Fibroblast of lung (primary cell): ENCODE results near the gene HOXA13. TPM values are rescaled to one million over a fixed set of nuclear protein-coding genes. Genes with fewer than 3 reads are reported as not detected.

Source experiments
- DNase-seq, 2 donors: peaks; one replicate each; pipeline versions ENCODE4 v3.0.0 to v3.0.0-alpha.2; 2010; ENCODE audit warnings: low read depth in 2 of 2
- H2AFZ ChIP-seq: 2 replicates; pipeline ENCODE4 v1.5.1; 2012; ENCODE audit warnings: low read length, control low read depth, inconsistent platforms
- H3K27ac ChIP-seq: 2 replicates; pipeline ENCODE4 v1.5.1; 2011; ENCODE audit warnings: low read length, control low read depth; ENCODE audit not compliant: insufficient read depth
- H3K27me3 ChIP-seq: 2 replicates; pipeline ENCODE4 v1.5.1; 2011; ENCODE audit warnings: mild to moderate bottlenecking, low read length; ENCODE audit not compliant: control insufficient read depth, insufficient read depth
- H3K36me3 ChIP-seq: 2 replicates; pipeline ENCODE4 v1.5.1; 2011; ENCODE audit warnings: low read length; ENCODE audit not compliant: control insufficient read depth, insufficient read depth
- H3K4me1 ChIP-seq: 2 replicates; pipeline ENCODE4 v1.5.1; 2011; ENCODE audit warnings: low read length; ENCODE audit not compliant: control insufficient read depth, insufficient read depth; ENCODE audit errors: extremely low read depth
- H3K4me2 ChIP-seq: 2 replicates; pipeline ENCODE4 v1.5.1; 2011; ENCODE audit warnings: low read length, control low read depth; ENCODE audit not compliant: insufficient read depth; ENCODE audit errors: extremely low read depth
- H3K4me3 ChIP-seq, 4 experiments: fragments of 200-600 bp in 1 of 4; sonication (generic) in 1 of 4; replicated peaks in 1 of 4; 2 replicates each; pipeline ENCODE4 v1.5.1; 2011 to 2016; ENCODE audit warnings: low read length in 4 of 4, low read depth in 3 of 4, mild to moderate bottlenecking in 3 of 4, control low read depth in 2 of 4, inconsistent platforms in 1 of 4, mixed read lengths in 1 of 4; ENCODE audit not compliant: insufficient read depth in 1 of 4; ENCODE audit errors: control extremely low read depth in 1 of 4
- H3K79me2 ChIP-seq: 2 replicates; pipeline ENCODE4 v1.5.1; 2012; ENCODE audit warnings: mild to moderate bottlenecking, low read length, inconsistent platforms; ENCODE audit not compliant: control insufficient read depth, insufficient read depth
- H3K9ac ChIP-seq: 2 replicates; pipeline ENCODE4 v1.5.1; 2011; ENCODE audit warnings: mild to moderate bottlenecking, low read length, control low read depth; ENCODE audit not compliant: insufficient read depth
- H3K9me3 ChIP-seq: 2 replicates; pipeline ENCODE4 v1.5.1; 2012; ENCODE audit warnings: low read depth, low read length; ENCODE audit not compliant: control insufficient read depth, insufficient read depth
- H4K20me1 ChIP-seq: 2 replicates; pipeline ENCODE4 v1.5.1; 2011; ENCODE audit warnings: low read length; ENCODE audit not compliant: control insufficient read depth, insufficient read depth; ENCODE audit errors: extremely low read depth
- CTCF ChIP-seq, 2 donors: IDR thresholded peaks in 1 of 2; conservative IDR thresholded peaks in 1 of 2; 1 replicate in 1 of 2; 2 replicates in 1 of 2; pipeline ENCODE4 v1.5.1; 2011 to 2012; ENCODE audit warnings: low read length in 2 of 2, control low read depth in 1 of 2, inconsistent platforms in 1 of 2, low read depth in 1 of 2, mild to moderate bottlenecking in 1 of 2
- EZH2 ChIP-seq: IDR thresholded peaks from 2 replicates; pipeline ENCODE4 v1.5.1; 2012; ENCODE audit warnings: low read length, control low read depth, mild to moderate bottlenecking; ENCODE audit errors: missing control alignments
- polyA plus RNA-seq, 2 donors: library from polyadenylated mRNA; depleted of rRNA in 1 of 2; stranded (reverse) in 1 of 2; unstranded in 1 of 2; fragments of >200 nt; gene quantifications; 2 replicates each; pipeline ENCODE4 v1.2.1, GENCODE V29; 2011 to 2012; ENCODE audit warnings: missing spikeins in 1 of 2
- total RNA-seq: library from RNA; depleted of rRNA; stranded (reverse); fragments of >200 nt; gene quantifications from 2 replicates; pipeline ENCODE4 v1.2.1, GENCODE V29; 2014

Gene HOXA13
- total and polyA plus RNA-seq, 2 donors (not counting 1 experiment from before 2014, with no cell fraction given): not detected

DNA sequence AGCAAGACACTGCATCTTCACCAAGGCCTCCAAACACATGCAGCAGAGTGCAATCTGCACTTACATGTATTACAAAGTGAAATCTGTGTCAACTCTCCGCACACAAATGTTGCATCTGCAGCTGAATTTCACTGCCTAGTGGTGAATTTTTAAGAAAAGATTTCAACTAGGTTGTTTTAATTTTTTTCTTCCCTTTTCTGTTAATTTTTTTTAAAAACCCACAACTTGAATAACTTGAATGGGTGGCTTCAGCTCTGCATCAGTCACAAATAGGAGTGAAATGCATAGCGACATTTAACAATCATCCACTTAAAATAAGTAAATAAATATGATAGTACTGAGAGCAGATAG is 5.9 kb downstream of the HOXA13 start:
- H3K4me3 ChIP-seq: no peak overlapping the region

GRCh38 chr7:27193335-27194001 is 6.4 kb downstream of the HOXA13 start:
- no peaks in the 10 kb centered on the region for H3K4me1 ChIP-seq
- H4K20me1 ChIP-seq: no peaks in the 10 kb centered on the region
- TF ChIP-seq EZH2 (peak; percentile 91), CTCF (conservative IDR thresholded peaks at IDR 0.05 in 1 of 2, IDR thresholded peaks at IDR 0.05 in 1 of 2; ENCODE audit: low read depth in 1 of 2, low read length in 2 of 2) (no peak)
- no peaks in the 10 kb centered on the region for H3K9me3 ChIP-seq
- no peak overlapping the region for H3K27ac ChIP-seq
- peaks cover 72% of the 10 kb centered on the region for H3K27me3 ChIP-seq
- H2AFZ ChIP-seq: no peak overlapping the region
- H3K4me2 ChIP-seq: no peak overlapping the region
- H3K4me3 ChIP-seq: no peak overlapping the region
- no peaks in the 10 kb centered on the region for H3K79me2 ChIP-seq
- DNase-seq: no peak
- no peaks in the 10 kb centered on the region for H3K36me3 ChIP-seq
- H3K9ac ChIP-seq: no peak overlapping the region

More for the DNA sequence above, 5.9 kb downstream of the HOXA13 start:
- Histone ChIP-seq H2AFZ (no peak overlapping the region), H3K4me2 (no peak overlapping the region), H3K79me2 (no peaks in the 10 kb centered on the region), H3K27ac (no peak overlapping the region), H3K27me3 (peaks cover 76% of the 10 kb centered on the region), H4K20me1 (no peaks in the 10 kb centered on the region), H3K36me3 (no peaks in the 10 kb centered on the region), H3K9ac (no peak overlapping the region), H3K9me3 (no peaks in the 10 kb centered on the region), H3K4me1 (no peaks in the 10 kb centered on the region)
- DNase-seq: no peak
- TF ChIP-seq EZH2: peak; percentile 5
- no peak for TF ChIP-seq CTCF (conservative IDR thresholded peaks at IDR 0.05 in 1 of 2, IDR thresholded peaks at IDR 0.05 in 1 of 2; ENCODE audit: low read depth in 1 of 2, low read length in 2 of 2)

- H3K27ac ChIP-seq: no peak overlapping the region
- no peak overlapping the region for H2AFZ ChIP-seq
- peak overlapping the region in 1 of 4 experiments; percentile 28 for H3K4me3 ChIP-seq
Observed at GRCh38 chr7:27192546-27193334, 7.2 kb downstream of the HOXA13 start.

More at GRCh38 chr7:27192546-27193334, 7.2 kb downstream of the HOXA13 start:
- no peak overlapping the region for H3K9ac ChIP-seq
- H3K9me3 ChIP-seq: no peaks in the 10 kb centered on the region
- H3K79me2 ChIP-seq: no peaks in the 10 kb centered on the region
- peak overlapping the region; percentile 37 for H3K4me2 ChIP-seq
- DNase-seq: no peak
- H4K20me1 ChIP-seq: no peaks in the 10 kb centered on the region
- peaks cover 72% of the 10 kb centered on the region for H3K27me3 ChIP-seq
- no peaks in the 10 kb centered on the region for H3K36me3 ChIP-seq
- no peaks in the 10 kb centered on the region for H3K4me1 ChIP-seq
- TF ChIP-seq CTCF (conservative IDR thresholded peaks at IDR 0.05 in 1 of 2, IDR thresholded peaks at IDR 0.05 in 1 of 2; ENCODE audit: low read depth in 1 of 2, low read length in 2 of 2): no peak
- no peak for TF ChIP-seq EZH2
